Lung (tissue), 12 donors: ENCODE results near the gene MYO5A. TPM values are rescaled to one million over a fixed set of nuclear protein-coding genes. Genes with fewer than 3 reads are reported as not detected.

Experiments
- ATAC-seq: fragments of 200-7000 bp; cut with Tn5 transposase; one replicate; pipeline ENCODE4 v1.9.1; 2020; ENCODE audit warnings: moderate number of reproducible peaks; ENCODE audit not compliant: insufficient read depth, low FRiP score
- DNase-seq, 3 donors: peaks; one replicate each; pipeline ENCODE4 v3.0.0-alpha.2; 2013 to 2017
- H3K27ac ChIP-seq, 2 donors: one replicate each; pipeline ENCODE4 v1.5.1; 2013; ENCODE audit warnings: mild to moderate bottlenecking in 2 of 2, moderate library complexity in 2 of 2, control low read depth in 1 of 2, inconsistent platforms in 1 of 2, low read depth in 1 of 2, low read length in 1 of 2
- H3K27me3 ChIP-seq, 3 donors: one replicate each; pipeline ENCODE4 v1.5.1; 2013; ENCODE audit warnings: low read length in 2 of 3; ENCODE audit not compliant: control insufficient read depth in 3 of 3, insufficient read depth in 3 of 3
- H3K36me3 ChIP-seq, 4 donors: one replicate each; pipeline ENCODE4 v1.5.1; 2013; ENCODE audit warnings: low read length in 4 of 4, mild to moderate bottlenecking in 1 of 4, moderate library complexity in 1 of 4; ENCODE audit not compliant: control insufficient read depth in 4 of 4, insufficient read depth in 4 of 4
- H3K4me1 ChIP-seq, 5 donors: one replicate each; pipeline ENCODE4 v1.5.1; 2013; ENCODE audit warnings: low read length in 5 of 5, mild to moderate bottlenecking in 2 of 5, moderate library complexity in 1 of 5; ENCODE audit not compliant: control insufficient read depth in 5 of 5, insufficient read depth in 5 of 5
- H3K4me3 ChIP-seq: one replicate; pipeline ENCODE4 v1.5.1; 2013; ENCODE audit warnings: mild to moderate bottlenecking, control low read depth, moderate library complexity
- H3K9ac ChIP-seq, 2 donors: one replicate each; pipeline ENCODE4 v1.5.1; 2013; ENCODE audit warnings: low read length in 2 of 2, control low read depth in 1 of 2; ENCODE audit not compliant: insufficient read depth in 1 of 2
- H3K9me3 ChIP-seq, 4 donors: one replicate each; pipeline ENCODE4 v1.5.1; 2013; ENCODE audit warnings: low read length in 3 of 4, mild to moderate bottlenecking in 1 of 4, moderate library complexity in 1 of 4; ENCODE audit not compliant: control insufficient read depth in 4 of 4, insufficient read depth in 3 of 4
- CTCF ChIP-seq: IDR thresholded peaks from 2 replicates; pipeline ENCODE4 v1.5.1; 2012; ENCODE audit warnings: mild to moderate bottlenecking; ENCODE audit errors: control extremely low read depth, extremely low read depth
- WGBS, 2 donors: extraction: QIAGEN DNeasy Blood & Tissue Kit; methylation state at CpG; one replicate each; pipeline ENCODE4 v1.1.7; 2013; 5-methylcytosine and 5-hydroxymethylcytosine counted together
- polyA plus RNA-seq, 2 donors: library from polyadenylated mRNA; stranded (reverse); fragments of 200-250 nt; gene quantifications; one replicate each; pipeline ENCODE4 v1.2.1, GENCODE V29; 2013
- total RNA-seq, 2 donors: library from RNA; depleted of rRNA in 1 of 2; stranded (reverse); fragments of >200 nt in 1 of 2; gene quantifications; one replicate each; pipeline ENCODE4 v1.2.1, GENCODE V29; 2014 to 2021
- donor health status: control.
- donor health status: control.
- donor health status: Bipolar disorder and iron deficiency.
- donor health status: healthy.
- donor health status: DM: yes; HTN: yes; CAD: no.

Gene MYO5A
- total and polyA plus RNA-seq, 4 donors: 4.5 to 30.5 (median 13.3) TPM

DNA sequence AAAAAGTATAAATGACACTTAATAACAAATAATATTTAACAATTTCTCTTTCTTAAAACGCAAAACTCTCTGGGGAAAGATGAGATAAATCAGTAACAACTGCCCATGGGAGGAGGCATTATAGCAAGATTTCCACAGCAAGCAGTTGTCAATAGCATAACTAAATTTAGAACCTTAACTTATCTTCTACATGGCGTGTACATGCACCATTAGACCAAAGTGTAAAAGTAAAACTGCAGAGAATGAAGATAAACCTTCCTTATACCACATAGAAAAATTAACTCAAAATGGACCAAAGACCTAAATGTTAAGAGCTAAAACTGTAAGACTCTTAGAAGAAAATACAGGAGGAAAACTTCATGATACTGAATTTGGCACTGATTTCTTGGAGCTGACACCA is 39.9 kb downstream of the MYO5A start:
- Histone ChIP-seq H3K27me3 (peaks cover 0 to 3% (median 0%) of the 10 kb centered on the region in 3 donors), H3K4me3 (no peak overlapping the region), H3K36me3 (no peaks in the 10 kb centered on the region), H3K9me3 (no peaks in the 10 kb centered on the region), H3K27ac (no peak overlapping the region), H3K9ac (no peak overlapping the region), H3K4me1 (peaks cover 0 to 3% (median 0%) of the 10 kb centered on the region in 5 donors)
- no peak for TF ChIP-seq CTCF
- WGBS, 2 donors: 84% methylated on average over 2 of the region's 2 CpGs
- ATAC-seq: no peak
- no peak for DNase-seq

GRCh38 chr15:52486003-52486996 is 42.4 kb downstream of the MYO5A start:
- Histone ChIP-seq H3K4me1 (peaks cover 0 to 3% (median 0%) of the 10 kb centered on the region in 5 donors), H3K36me3 (no peaks in the 10 kb centered on the region), H3K9me3 (no peaks in the 10 kb centered on the region), H3K27ac (no peak overlapping the region), H3K9ac (no peak overlapping the region), H3K4me3 (no peak overlapping the region), H3K27me3 (peaks cover 0 to 3% (median 0%) of the 10 kb centered on the region in 3 donors)
- no peak for TF ChIP-seq CTCF
- no peak for ATAC-seq
- no peak for DNase-seq
- WGBS, 2 donors: 65 to 73% methylated on average over 11 of the region's 11 CpGs

DNA sequence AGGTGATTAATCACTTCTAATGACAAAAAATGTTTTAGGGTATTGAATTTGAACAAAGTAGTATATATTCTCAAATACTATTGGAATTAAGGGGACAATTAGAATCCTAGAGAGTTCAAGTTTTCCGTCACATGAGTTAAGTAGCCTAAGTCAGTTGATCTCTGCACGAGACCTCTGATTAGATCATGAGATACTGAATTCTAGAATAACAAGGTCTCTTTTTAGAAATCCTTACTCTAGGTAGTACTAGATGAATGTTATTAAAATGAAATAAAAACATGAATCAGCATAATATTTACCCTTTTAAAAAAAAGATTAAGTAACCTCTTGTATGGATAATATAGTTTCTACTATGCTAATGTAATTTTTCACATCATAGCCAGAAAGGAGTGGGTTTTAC is 43.4 kb downstream of the MYO5A start:
- TF ChIP-seq CTCF: no peak
- Histone ChIP-seq H3K4me3 (no peak overlapping the region), H3K27ac (no peak overlapping the region), H3K9me3 (no peaks in the 10 kb centered on the region), H3K27me3 (peaks cover 0 to 3% (median 0%) of the 10 kb centered on the region in 3 donors), H3K9ac (no peak overlapping the region), H3K36me3 (no peaks in the 10 kb centered on the region), H3K4me1 (peaks cover 0 to 4% (median 0%) of the 10 kb centered on the region in 5 donors)
- ATAC-seq (no peak), DNase-seq (no peak)
- 93 to 94% methylated on average over 2 of the region's 2 CpGs for WGBS, 2 donors
